ENCODE data around the gene TCEA2. TPM values are rescaled to one million over a fixed set of nuclear protein-coding genes. Genes with fewer than 3 reads are reported as not detected.

TCEA2 gene
- total and polyA plus RNA-seq, 2 of the 13 experiments (the other 11 are each of a cell fraction or from before 2014, with no cell fraction given) = 28.1 to 33.7 TPM

DNA sequence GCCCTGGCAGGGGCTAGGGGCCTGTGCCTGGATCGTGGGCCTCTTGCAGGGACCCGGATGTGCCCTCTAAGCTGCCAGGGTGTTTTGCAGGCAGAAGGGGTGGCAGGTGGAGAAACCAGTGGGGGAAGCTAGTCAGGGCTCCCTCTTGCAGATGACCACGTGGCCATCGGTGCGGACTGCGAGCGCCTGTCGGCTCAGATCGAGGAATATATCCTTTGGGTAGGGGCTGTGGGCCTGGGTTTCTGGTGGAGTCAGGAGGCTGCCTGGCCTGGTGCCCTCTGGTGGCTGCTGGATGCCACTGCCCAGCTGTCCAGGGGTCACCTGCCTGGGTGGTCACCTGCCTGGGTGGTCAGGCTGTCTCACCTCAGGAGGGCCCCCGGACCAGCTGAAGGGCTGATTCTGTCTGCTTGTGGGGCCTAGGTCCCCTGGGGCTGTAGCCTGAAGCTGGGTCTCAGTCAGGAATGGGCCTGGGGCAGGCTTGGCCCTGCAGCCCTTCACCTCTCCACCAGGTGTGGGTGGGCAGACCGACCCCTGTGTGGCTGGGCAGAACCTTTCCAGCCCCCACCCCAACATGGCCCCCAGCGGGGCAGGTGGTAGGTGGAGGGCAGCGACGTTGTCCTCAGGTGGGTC is 6.7 kb downstream of the TCEA2 start (continued):
- TF ChIP-seq, protein P1, sequence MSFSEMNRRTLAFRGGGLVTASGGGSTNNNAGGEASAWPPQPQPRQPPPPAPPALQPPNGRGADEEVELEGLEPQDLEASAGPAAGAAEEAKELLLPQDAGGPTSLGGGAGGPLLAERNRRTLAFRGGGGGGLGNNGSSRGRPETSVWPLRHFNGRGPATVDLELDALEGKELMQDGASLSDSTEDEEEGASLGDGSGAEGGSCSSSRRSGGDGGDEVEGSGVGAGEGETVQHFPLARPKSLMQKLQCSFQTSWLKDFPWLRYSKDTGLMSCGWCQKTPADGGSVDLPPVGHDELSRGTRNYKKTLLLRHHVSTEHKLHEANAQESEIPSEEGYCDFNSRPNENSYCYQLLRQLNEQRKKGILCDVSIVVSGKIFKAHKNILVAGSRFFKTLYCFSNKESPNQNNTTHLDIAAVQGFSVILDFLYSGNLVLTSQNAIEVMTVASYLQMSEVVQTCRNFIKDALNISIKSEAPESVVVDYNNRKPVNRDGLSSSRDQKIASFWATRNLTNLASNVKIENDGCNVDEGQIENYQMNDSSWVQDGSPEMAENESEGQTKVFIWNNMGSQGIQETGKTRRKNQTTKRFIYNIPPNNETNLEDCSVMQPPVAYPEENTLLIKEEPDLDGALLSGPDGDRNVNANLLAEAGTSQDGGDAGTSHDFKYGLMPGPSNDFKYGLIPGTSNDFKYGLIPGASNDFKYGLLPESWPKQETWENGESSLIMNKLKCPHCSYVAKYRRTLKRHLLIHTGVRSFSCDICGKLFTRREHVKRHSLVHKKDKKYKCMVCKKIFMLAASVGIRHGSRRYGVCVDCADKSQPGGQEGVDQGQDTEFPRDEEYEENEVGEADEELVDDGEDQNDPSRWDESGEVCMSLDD (CRISPR knock-in tag; IDR thresholded peaks at IDR 0.05; ENCODE audit: borderline replicate concordance) = no peak
- TF ChIP-seq NR2F2 (IDR thresholded peaks at IDR 0.05; ENCODE audit: borderline replicate concordance, low read depth) (peak; percentile 17; the same call in 1 of the 2 replicates), ZNF678 (CRISPR knock-in tag; IDR thresholded peaks at IDR 0.05) (no peak), TBL1XR1 (IDR thresholded peaks at IDR 0.05; ENCODE audit: borderline replicate concordance, low read length, partially characterized antibody) (no peak), GATAD2A (CRISPR knock-in tag; IDR thresholded peaks at IDR 0.05) (peak; percentile 39), ZNF143 (CRISPR knock-in tag; IDR thresholded peaks at IDR 0.05) (no peak), NR3C1 (CRISPR knock-in tag; IDR thresholded peaks at IDR 0.05) (no peak), ZNF17 (CRISPR knock-in tag; IDR thresholded peaks at IDR 0.05) (no peak), ZNF746 (CRISPR knock-in tag; IDR thresholded peaks at IDR 0.05) (0 out of 2 replicates have a peak, but pooled peaks have one; percentile 45), ZNF761 (CRISPR knock-in tag; conservative IDR thresholded peaks at IDR 0.05) (no peak), ZNF230 (CRISPR knock-in tag; IDR thresholded peaks at IDR 0.05) (peak; percentile 19; the same call in 1 of the 2 replicates), BRD4 (CRISPR knock-in tag; IDR thresholded peaks at IDR 0.05) (no peak), ZNF747 (CRISPR knock-in tag; IDR thresholded peaks at IDR 0.05; ENCODE audit: borderline replicate concordance) (no peak), ZNF782 (CRISPR knock-in tag; IDR thresholded peaks at IDR 0.05; ENCODE audit: borderline replicate concordance) (no peak)
- TF ChIP-seq, protein P2, sequence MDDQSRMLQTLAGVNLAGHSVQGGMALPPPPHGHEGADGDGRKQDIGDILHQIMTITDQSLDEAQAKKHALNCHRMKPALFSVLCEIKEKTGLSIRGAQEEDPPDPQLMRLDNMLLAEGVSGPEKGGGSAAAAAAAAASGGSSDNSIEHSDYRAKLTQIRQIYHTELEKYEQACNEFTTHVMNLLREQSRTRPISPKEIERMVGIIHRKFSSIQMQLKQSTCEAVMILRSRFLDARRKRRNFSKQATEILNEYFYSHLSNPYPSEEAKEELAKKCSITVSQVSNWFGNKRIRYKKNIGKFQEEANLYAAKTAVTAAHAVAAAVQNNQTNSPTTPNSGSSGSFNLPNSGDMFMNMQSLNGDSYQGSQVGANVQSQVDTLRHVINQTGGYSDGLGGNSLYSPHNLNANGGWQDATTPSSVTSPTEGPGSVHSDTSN (CRISPR knock-in tag; IDR thresholded peaks at IDR 0.05; ENCODE audit: borderline replicate concordance) = no peak
- TF ChIP-seq, protein P3, sequence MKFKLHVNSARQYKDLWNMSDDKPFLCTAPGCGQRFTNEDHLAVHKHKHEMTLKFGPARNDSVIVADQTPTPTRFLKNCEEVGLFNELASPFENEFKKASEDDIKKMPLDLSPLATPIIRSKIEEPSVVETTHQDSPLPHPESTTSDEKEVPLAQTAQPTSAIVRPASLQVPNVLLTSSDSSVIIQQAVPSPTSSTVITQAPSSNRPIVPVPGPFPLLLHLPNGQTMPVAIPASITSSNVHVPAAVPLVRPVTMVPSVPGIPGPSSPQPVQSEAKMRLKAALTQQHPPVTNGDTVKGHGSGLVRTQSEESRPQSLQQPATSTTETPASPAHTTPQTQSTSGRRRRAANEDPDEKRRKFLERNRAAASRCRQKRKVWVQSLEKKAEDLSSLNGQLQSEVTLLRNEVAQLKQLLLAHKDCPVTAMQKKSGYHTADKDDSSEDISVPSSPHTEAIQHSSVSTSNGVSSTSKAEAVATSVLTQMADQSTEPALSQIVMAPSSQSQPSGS (CRISPR knock-in tag; IDR thresholded peaks at IDR 0.05) = peak; percentile 76; the same call in 1 of the 2 replicates
- TF ChIP-seq, protein P4, sequence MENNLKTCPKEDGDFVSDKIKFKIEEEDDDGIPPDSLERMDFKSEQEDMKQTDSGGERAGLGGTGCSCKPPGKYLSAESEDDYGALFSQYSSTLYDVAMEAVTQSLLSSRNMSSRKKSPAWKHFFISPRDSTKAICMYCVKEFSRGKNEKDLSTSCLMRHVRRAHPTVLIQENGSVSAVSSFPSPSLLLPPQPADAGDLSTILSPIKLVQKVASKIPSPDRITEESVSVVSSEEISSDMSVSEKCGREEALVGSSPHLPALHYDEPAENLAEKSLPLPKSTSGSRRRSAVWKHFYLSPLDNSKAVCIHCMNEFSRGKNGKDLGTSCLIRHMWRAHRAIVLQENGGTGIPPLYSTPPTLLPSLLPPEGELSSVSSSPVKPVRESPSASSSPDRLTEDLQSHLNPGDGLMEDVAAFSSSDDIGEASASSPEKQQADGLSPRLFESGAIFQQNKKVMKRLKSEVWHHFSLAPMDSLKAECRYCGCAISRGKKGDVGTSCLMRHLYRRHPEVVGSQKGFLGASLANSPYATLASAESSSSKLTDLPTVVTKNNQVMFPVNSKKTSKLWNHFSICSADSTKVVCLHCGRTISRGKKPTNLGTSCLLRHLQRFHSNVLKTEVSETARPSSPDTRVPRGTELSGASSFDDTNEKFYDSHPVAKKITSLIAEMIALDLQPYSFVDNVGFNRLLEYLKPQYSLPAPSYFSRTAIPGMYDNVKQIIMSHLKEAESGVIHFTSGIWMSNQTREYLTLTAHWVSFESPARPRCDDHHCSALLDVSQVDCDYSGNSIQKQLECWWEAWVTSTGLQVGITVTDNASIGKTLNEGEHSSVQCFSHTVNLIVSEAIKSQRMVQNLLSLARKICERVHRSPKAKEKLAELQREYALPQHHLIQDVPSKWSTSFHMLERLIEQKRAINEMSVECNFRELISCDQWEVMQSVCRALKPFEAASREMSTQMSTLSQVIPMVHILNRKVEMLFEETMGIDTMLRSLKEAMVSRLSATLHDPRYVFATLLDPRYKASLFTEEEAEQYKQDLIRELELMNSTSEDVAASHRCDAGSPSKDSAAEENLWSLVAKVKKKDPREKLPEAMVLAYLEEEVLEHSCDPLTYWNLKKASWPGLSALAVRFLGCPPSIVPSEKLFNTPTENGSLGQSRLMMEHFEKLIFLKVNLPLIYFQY (CRISPR knock-in tag; IDR thresholded peaks at IDR 0.05; ENCODE audit: borderline replicate concordance) = peak; percentile 59
- TF ChIP-seq, protein P5, sequence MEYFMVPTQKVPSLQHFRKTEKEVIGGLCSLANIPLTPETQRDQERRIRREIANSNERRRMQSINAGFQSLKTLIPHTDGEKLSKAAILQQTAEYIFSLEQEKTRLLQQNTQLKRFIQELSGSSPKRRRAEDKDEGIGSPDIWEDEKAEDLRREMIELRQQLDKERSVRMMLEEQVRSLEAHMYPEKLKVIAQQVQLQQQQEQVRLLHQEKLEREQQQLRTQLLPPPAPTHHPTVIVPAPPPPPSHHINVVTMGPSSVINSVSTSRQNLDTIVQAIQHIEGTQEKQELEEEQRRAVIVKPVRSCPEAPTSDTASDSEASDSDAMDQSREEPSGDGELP (IDR thresholded peaks at IDR 0.05; ENCODE audit: borderline replicate concordance, low read depth) = peak; percentile 85
